Activated CD8-positive, alpha-beta T cell treated with anti-CD3 and anti-CD28 coated beads for 36 hours (primary cell): ENCODE measurements around the gene CGNL1. TPM values are rescaled to one million over a fixed set of nuclear protein-coding genes. Genes with fewer than 3 reads are reported as not detected.

Source experiments
- ATAC-seq: fragments of 200-7000 bp; cut with Tn5 transposase; one replicate; pipeline ENCODE4 v1.10.0; 2021; ENCODE audit warnings: mild to moderate bottlenecking, moderate library complexity
- CTCF ChIA-PET: fragments of 350-600 bp; sonication (Branson Sonifier 250); formaldehyde crosslinking; loops from one replicate; lab custom pipeline; 2021; ENCODE audit warnings: antibody characterized with exemption; lab: Charles Lee
- POLR2A ChIA-PET: fragments of 350-600 bp; sonication (Branson Sonifier 250); formaldehyde crosslinking; loops from one replicate; lab custom pipeline; 2021; ENCODE audit warnings: antibody characterized with exemption; lab: Charles Lee
- DNase-seq: peaks from one replicate; pipeline ENCODE4 v3.0.0-alpha.2; 2020
- H3K27ac Mint-ChIP-seq: one replicate; pipeline ENCODE4 v1.8.0; 2021; ENCODE audit warnings: mild to moderate bottlenecking, mixed read lengths
- H3K27me3 Mint-ChIP-seq: one replicate; pipeline ENCODE4 v1.8.0; 2021; ENCODE audit warnings: mixed read lengths
- H3K36me3 Mint-ChIP-seq: one replicate; pipeline ENCODE4 v1.8.0; 2021; ENCODE audit warnings: low read depth, mixed read lengths
- H3K4me1 Mint-ChIP-seq: one replicate; pipeline ENCODE4 v1.8.0; 2021; ENCODE audit warnings: low read depth, mixed read lengths
- H3K4me3 Mint-ChIP-seq: one replicate; pipeline ENCODE4 v1.8.0; 2021; ENCODE audit warnings: mild to moderate bottlenecking, moderate library complexity, mixed read lengths
- H3K9me3 Mint-ChIP-seq: one replicate; pipeline ENCODE4 v1.8.0; 2021; ENCODE audit warnings: mixed read lengths
- intact Hi-C: fragments of 100-400 bp; cut with micrococcal nuclease; formaldehyde crosslinking; loops from one replicate; pipeline ENCODE4 v1.10.0; 2022
- total RNA-seq, 2 experiments: library from RNA; stranded (reverse); gene quantifications; one replicate each; pipeline ENCODE4 v1.2.3, GENCODE V29; 2021
- TF ChIP-seq, protein P1 (sequence below): fragments of 200-600 bp; IDR thresholded peaks from one replicate; pipeline ENCODE4 v1.8.0; 2022; ENCODE audit warnings: antibody characterized with exemption, mild to moderate bottlenecking

Gene CGNL1
- total RNA-seq, 2 experiments from 2014 or later: not detected

DNA sequence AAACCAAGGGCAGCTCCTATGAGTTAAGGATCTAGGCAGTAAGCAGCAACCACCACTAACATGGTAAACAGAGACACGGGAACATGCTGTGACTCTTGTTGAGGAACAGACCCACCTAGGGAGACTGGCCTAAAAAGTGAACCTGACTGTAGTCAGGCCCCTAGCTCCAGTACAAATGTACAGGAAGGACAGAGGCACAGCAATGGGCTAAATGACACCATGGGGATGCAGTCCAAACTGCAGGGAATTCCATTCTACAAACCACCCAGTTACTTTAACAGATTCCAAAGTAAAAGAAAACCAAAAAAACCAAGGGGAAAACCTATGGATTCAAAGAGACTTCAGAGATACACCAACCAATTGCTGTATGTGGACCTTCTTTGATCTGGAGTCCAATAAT lies 28.2 kb upstream of the CGNL1 start:
- CTCF ChIA-PET: interaction anchor here (0.7 to 1.7 kb wide), 2 partner anchors 180 to 194 kb away, joined by 4 to 10 read pairs; no protein-coding TSS in a partner anchor
- H3K9me3 Mint-ChIP-seq: no peaks in the 10 kb centered on the region

DNA sequence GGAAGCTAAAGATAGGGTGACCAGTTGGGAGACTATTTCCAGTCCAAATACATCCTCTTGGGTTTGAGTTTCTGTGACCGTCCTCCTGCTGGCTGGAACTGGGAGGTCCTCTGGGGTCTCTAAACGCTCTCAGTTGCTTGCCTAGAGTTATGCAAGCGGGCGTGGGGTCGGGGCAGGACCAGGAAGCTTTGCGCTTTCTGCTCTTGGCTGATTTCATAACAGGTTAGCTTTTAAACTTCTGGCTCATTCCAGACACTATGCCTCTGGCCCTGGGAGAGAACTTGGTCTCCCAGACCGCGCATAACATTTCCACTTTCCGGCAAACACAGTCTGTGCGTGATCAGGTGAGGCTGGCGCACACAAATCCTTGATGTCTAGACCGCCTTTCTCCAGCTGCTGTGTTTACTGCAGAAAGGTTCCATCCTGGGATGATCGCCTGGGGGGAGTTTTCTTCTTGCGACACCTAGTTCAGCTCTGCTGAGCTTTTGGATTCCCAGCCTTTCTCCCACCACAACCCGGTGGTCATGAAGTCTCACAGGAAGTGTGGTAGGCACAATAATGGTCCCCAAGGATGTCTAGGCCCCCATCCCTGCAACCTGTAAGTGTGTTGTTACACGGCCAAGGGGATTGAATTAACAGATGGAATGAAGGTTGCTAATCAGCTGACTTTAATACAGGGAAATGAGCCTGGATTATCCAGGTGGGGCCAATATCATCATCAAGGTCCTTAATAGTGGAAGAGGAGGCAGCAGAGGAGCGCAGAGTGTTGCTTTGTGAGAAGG lies 23.6 kb upstream of the CGNL1 start:
- H3K9me3 Mint-ChIP-seq: no peaks in the 10 kb centered on the region
- intact Hi-C loops: no loop called here
- H3K27ac Mint-ChIP-seq: no peak overlapping the region
- CTCF ChIA-PET: interaction anchor here (1.3 kb wide), 1 partner anchor 175 kb away, joined by 6 read pairs; no protein-coding TSS in a partner anchor
- peaks cover 6% of the 10 kb centered on the region for H3K27me3 Mint-ChIP-seq
- POLR2A ChIA-PET: interaction anchor here (0.6 kb wide), 1 partner anchor 115 kb away, joined by 3 read pairs; no protein-coding TSS in a partner anchor
- no peaks in the 10 kb centered on the region for H3K36me3 Mint-ChIP-seq
- no peak overlapping the region for H3K4me3 Mint-ChIP-seq
- ATAC-seq (no peak), DNase-seq (no peak)
- TF ChIP-seq, protein P1, sequence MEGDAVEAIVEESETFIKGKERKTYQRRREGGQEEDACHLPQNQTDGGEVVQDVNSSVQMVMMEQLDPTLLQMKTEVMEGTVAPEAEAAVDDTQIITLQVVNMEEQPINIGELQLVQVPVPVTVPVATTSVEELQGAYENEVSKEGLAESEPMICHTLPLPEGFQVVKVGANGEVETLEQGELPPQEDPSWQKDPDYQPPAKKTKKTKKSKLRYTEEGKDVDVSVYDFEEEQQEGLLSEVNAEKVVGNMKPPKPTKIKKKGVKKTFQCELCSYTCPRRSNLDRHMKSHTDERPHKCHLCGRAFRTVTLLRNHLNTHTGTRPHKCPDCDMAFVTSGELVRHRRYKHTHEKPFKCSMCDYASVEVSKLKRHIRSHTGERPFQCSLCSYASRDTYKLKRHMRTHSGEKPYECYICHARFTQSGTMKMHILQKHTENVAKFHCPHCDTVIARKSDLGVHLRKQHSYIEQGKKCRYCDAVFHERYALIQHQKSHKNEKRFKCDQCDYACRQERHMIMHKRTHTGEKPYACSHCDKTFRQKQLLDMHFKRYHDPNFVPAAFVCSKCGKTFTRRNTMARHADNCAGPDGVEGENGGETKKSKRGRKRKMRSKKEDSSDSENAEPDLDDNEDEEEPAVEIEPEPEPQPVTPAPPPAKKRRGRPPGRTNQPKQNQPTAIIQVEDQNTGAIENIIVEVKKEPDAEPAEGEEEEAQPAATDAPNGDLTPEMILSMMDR: no peak
- H3K4me1 Mint-ChIP-seq: no peaks in the 10 kb centered on the region

More for the DNA sequence above, 28.2 kb upstream of the CGNL1 start:
- Mint-ChIP-seq H3K27ac (no peak overlapping the region), H3K4me3 (no peak overlapping the region), H3K27me3 (no peaks in the 10 kb centered on the region), H3K4me1 (no peaks in the 10 kb centered on the region), H3K36me3 (no peaks in the 10 kb centered on the region)
- POLR2A ChIA-PET: no interaction called here
- ATAC-seq (no peak), DNase-seq (no peak)
- TF ChIP-seq, protein P1: no peak
- intact Hi-C loops: no loop called here

DNA sequence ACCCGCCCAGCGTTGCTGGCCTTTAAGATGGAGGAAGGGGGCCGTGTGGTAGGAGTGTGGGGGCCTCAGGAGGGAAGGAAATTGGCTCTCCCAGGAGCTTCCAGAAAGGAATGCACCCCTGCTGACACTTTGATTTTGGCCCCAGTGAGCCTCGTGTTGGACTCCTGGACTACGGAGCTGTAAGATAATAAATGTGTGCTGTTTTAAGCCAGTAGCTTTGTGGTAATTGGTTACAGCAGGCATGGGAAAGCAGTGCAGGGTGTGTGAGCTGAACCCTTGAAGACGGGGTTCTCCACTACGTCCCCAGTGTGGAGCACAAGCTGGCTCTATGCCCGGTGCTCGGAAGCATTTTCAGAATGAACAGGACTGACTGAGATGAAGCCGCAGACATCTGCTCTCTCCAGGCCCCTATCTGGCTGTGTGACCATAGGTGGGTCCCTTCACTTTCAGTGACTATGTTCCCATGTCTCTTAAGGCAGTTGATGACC lies 22.9 kb upstream of the CGNL1 start:
- no peak for DNase-seq
- POLR2A ChIA-PET: no interaction called here
- Mint-ChIP-seq H3K4me1 (no peaks in the 10 kb centered on the region), H3K9me3 (no peaks in the 10 kb centered on the region), H3K27ac (no peak overlapping the region), H3K27me3 (peaks cover 6% of the 10 kb centered on the region), H3K4me3 (no peak overlapping the region), H3K36me3 (no peaks in the 10 kb centered on the region)
- ATAC-seq: no peak
- intact Hi-C loops: no loop called here
- CTCF ChIA-PET: interaction anchor here (1.4 kb wide), 1 partner anchor 13 kb away, joined by 3 read pairs; no protein-coding TSS in a partner anchor
- TF ChIP-seq, protein P1: no peak

DNA sequence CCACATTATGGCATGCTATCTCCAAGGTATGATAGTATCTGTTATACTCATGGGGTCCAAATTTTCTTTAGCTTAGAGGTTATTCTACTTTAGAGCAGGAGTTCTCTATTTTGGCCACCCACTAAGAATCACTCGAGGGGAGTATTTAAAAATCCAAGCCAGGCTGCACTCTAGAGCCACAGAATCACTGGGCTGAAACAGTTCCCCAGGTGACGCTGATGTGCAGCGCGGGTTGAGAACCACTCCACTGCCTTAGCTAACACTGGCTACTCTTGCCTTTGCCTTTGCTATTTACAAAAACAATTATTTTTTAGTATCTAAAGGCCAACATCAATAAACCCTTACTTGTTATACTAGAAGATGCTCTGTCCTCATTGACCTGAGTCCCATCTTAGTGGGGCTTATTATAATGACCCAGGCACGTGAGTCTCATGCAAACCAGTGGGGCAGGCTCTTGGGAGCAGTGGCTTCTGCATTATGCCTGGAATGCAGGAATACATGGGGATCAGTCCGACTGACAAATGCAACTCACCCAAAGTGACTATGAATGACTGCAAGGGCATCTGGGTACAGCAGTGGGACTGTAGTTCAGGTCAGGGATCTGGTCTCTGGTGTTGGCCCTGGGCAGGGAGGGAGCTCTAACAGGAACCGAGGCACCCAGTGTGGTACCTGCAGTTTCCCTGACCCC lies 21.7 kb upstream of the CGNL1 start:
- CTCF ChIA-PET: interaction anchor here (1.4 to 1.9 kb wide), 2 partner anchors 14 to 187 kb away, joined by 3 to 6 read pairs; no protein-coding TSS in a partner anchor
- no peak overlapping the region for H3K27ac Mint-ChIP-seq
- intact Hi-C loops: no loop called here

More for the DNA sequence above, 21.7 kb upstream of the CGNL1 start:
- H3K36me3 Mint-ChIP-seq: no peaks in the 10 kb centered on the region
- peaks cover 6% of the 10 kb centered on the region for H3K27me3 Mint-ChIP-seq
- ATAC-seq (no peak), DNase-seq (no peak)
- TF ChIP-seq, protein P1: no peak
- H3K9me3 Mint-ChIP-seq: no peaks in the 10 kb centered on the region
- H3K4me1 Mint-ChIP-seq: no peaks in the 10 kb centered on the region
- H3K4me3 Mint-ChIP-seq: no peak overlapping the region
- POLR2A ChIA-PET: no interaction called here
